Urinary bladder (tissue), 4 donors: Measurements from ENCODE around the gene IL17RD. TPM values are rescaled to one million over a fixed set of nuclear protein-coding genes. Genes with fewer than 3 reads are reported as not detected.
"Not testable (repeated sequence)": the region's sequence is repeated elsewhere in the genome, so short reads cannot be mapped to it uniquely, and the experiment has no call there.

Experiments
- DNase-seq: peaks from one replicate; pipeline ENCODE4 v3.0.0-alpha.2; 2015; ENCODE audit errors: extremely low spot score
- H3K27ac ChIP-seq: one replicate; pipeline ENCODE4 v1.5.1; 2013; ENCODE audit warnings: low read depth, mild to moderate bottlenecking, moderate library complexity
- H3K36me3 ChIP-seq: one replicate; pipeline ENCODE4 v1.6.1; 2013; ENCODE audit warnings: mild to moderate bottlenecking, moderate library complexity; ENCODE audit not compliant: insufficient read depth
- H3K4me1 ChIP-seq: one replicate; pipeline ENCODE4 v1.6.1; 2013; ENCODE audit warnings: mild to moderate bottlenecking, moderate library complexity; ENCODE audit not compliant: insufficient read depth
- H3K4me3 ChIP-seq: one replicate; pipeline ENCODE4 v1.5.1; 2013; ENCODE audit warnings: low read depth, low read length
- WGBS: extraction: QIAGEN DNeasy Blood & Tissue Kit; methylation state at CpG from one replicate; pipeline ENCODE4 v1.1.7; 2013; 5-methylcytosine and 5-hydroxymethylcytosine counted together
- polyA plus RNA-seq: library from polyadenylated mRNA; stranded (reverse); fragments of 200-250 nt; gene quantifications from one replicate; pipeline ENCODE4 v1.2.3, GENCODE V29; 2013
- total RNA-seq: library from RNA; depleted of rRNA; stranded (reverse); fragments of >200 nt; gene quantifications from one replicate; pipeline ENCODE4 v1.2.3, GENCODE V29; 2014
- donor health status: healthy with polysubstance abuse.
- donor health status: healthy.

Gene IL17RD
- total and polyA plus RNA-seq, 2 donors, result 6.3 to 33.4 TPM

GRCh38 chr3:57087361-57088092, 77.6 kb downstream of the IL17RD start:
- H3K36me3 ChIP-seq, result no peaks in the 10 kb centered on the region
- 96% methylated on average over 1 of the region's 1 CpG for WGBS
- no peak overlapping the region for H3K27ac ChIP-seq
- DNase-seq, result no peak
- no peaks in the 10 kb centered on the region for H3K4me1 ChIP-seq
- H3K4me3 ChIP-seq, result no peak overlapping the region

DNA sequence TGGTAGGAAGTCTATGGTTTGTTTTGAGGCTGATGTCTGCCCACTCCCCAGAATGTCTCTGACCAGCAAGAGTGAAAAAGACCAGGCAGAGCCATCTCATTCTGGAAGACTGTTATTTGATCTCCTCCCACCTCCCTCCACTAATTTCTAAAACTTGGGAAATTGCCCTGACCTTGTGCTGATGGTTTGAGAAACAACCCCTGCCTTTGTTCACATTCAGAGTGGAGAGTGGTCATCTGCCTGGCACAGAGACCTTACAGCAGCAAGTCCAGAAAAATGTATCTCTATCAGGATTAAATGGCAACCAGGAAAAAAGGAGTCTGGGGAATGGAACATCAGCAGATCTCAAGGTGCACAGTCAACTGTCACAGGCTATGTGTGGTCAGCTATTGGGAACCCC, 79.0 kb downstream of the IL17RD start:
- no peak overlapping the region for H3K27ac ChIP-seq
- no peak for DNase-seq
- no peaks in the 10 kb centered on the region for H3K4me1 ChIP-seq
- no peaks in the 10 kb centered on the region for H3K36me3 ChIP-seq
- no peak overlapping the region for H3K4me3 ChIP-seq

DNA sequence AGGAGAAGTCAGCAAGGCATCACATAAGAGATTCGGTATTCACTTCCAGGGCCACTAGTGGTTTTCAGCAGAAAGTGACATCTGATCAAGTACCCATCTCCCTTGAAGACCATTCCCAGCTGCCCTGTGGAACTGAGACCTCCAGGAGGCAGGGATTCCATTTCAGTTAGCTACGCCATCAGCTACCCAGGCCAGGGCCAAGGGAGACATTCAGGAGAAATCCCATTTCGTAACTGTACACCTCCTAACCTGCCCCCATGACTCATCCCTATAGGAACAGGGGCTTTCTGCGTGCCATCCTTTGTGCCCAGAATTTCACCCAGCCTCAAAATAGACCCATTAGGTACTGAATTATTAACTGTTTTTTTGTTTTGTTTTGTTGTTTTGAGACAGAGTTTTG, 79.9 kb downstream of the IL17RD start:
- no peaks in the 10 kb centered on the region for H3K36me3 ChIP-seq
- no peak for DNase-seq
- H3K4me1 ChIP-seq, result no peaks in the 10 kb centered on the region
- H3K4me3 ChIP-seq, result no peak overlapping the region
- WGBS, result 94% methylated on average over 4 of the region's 4 CpGs
- H3K27ac ChIP-seq, result no peak overlapping the region

- WGBS, result 92% methylated on average over 16 of the region's 16 CpGs
- not testable (repeated sequence) for H3K27ac ChIP-seq
These were observed 81.7 kb downstream of the IL17RD start for GRCh38 chr3:57083266-57083995.

DNA sequence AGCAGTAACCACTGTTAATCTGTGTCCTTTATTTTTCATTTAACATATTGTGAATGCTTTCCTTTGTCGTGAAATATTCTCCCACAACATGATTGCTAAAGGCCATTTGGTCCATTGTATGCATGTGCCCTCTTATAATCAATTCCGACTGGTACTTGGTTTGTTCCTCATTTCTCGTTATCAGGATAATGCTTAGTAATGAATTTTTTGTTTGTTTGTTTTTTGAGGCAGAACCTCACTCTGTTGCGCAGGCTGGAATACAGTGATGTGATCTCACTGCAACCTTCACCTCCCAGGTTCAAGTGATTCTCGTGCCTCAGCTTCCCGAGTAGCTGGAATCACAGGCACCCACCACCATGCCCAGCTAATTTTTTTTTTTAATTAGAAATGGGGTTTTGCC, 82.7 kb downstream of the IL17RD start:
- H3K4me3 ChIP-seq, result no peak overlapping the region
- H3K4me1 ChIP-seq, result no peaks in the 10 kb centered on the region
- no peak for DNase-seq
- WGBS, result 95% methylated on average over 6 of the region's 6 CpGs
- H3K36me3 ChIP-seq, result no peaks in the 10 kb centered on the region
- H3K27ac ChIP-seq, result no peak overlapping the region

More at GRCh38 chr3:57083266-57083995, 81.7 kb downstream of the IL17RD start:
- H3K4me1 ChIP-seq, H3K4me3 ChIP-seq, H3K36me3 ChIP-seq, DNase-seq: not testable (repeated sequence)

DNA sequence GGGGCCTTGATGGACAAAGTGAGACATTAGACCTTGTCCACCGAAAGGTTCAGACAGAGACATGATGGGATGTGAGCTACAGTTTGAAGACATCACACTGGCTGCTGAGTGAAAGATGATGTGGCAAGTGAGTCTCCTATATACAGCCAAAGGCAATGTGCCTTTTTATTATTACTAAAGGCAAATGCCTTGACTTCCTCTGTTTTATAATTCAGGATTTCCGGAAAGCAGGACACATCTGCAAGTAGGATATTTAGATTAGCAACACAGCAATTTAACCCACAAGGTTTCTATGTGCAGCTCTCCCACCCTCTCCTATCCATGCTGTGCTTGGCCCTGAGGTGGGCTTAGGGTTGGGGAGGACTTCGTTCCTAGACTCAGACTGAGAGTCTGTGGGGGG, 84.0 kb downstream of the IL17RD start:
- H3K4me3 ChIP-seq, result no peak overlapping the region
- 60% methylated on average over 3 of the region's 3 CpGs for WGBS

GRCh38 chr3:57080171-57080570, 85.0 kb downstream of the IL17RD start:
- Histone ChIP-seq H3K27ac (no peak overlapping the region), H3K4me3 (no peak overlapping the region), H3K36me3 (no peaks in the 10 kb centered on the region), H3K4me1 (no peaks in the 10 kb centered on the region)
- DNase-seq, result no peak
- WGBS, result 94% methylated on average over 4 of the region's 4 CpGs

More for the DNA sequence above, 84.0 kb downstream of the IL17RD start:
- Histone ChIP-seq H3K36me3 (no peaks in the 10 kb centered on the region), H3K27ac (no peak overlapping the region), H3K4me1 (no peaks in the 10 kb centered on the region)
- DNase-seq, result no peak

GRCh38 chr3:57079474-57079831, 85.7 kb downstream of the IL17RD start:
- Histone ChIP-seq H3K36me3 (no peaks in the 10 kb centered on the region), H3K4me1 (no peaks in the 10 kb centered on the region), H3K4me3 (peak overlapping the region; percentile 49), H3K27ac (no peak overlapping the region)
- DNase-seq, result no peak
- WGBS, result 4% methylated on average over 25 of the region's 25 CpGs

- no peak overlapping the region for H3K27ac ChIP-seq
- WGBS, result under 1% methylated on average over 91 of the region's 91 CpGs
- no peaks in the 10 kb centered on the region for H3K4me1 ChIP-seq
- DNase-seq, result no peak
- H3K36me3 ChIP-seq, result no peaks in the 10 kb centered on the region
- H3K4me3 ChIP-seq, result peak overlapping the region; percentile 49
These were observed 86.3 kb downstream of the IL17RD start for GRCh38 chr3:57078635-57079473.

- H3K36me3 ChIP-seq, result no peaks in the 10 kb centered on the region
- DNase-seq, result no peak
- WGBS, result 1% methylated on average over 15 of the region's 15 CpGs
- H3K27ac ChIP-seq, result no peak overlapping the region
- peak overlapping the region; percentile 49 for H3K4me3 ChIP-seq
- H3K4me1 ChIP-seq, result no peaks in the 10 kb centered on the region
These were observed 86.9 kb downstream of the IL17RD start for GRCh38 chr3:57078344-57078634.

GRCh38 chr3:57077630-57078343, 87.4 kb downstream of the IL17RD start:
- 40% methylated on average over 9 of the region's 9 CpGs for WGBS
- H3K27ac ChIP-seq, result no peak overlapping the region
- no peak for DNase-seq
- no peaks in the 10 kb centered on the region for H3K36me3 ChIP-seq
- H3K4me3 ChIP-seq, result peak overlapping the region; percentile 49
- no peaks in the 10 kb centered on the region for H3K4me1 ChIP-seq

GRCh38 chr3:57076422-57076951, 88.7 kb downstream of the IL17RD start:
- DNase-seq, result no peak
- no peak overlapping the region for H3K4me3 ChIP-seq

DNA sequence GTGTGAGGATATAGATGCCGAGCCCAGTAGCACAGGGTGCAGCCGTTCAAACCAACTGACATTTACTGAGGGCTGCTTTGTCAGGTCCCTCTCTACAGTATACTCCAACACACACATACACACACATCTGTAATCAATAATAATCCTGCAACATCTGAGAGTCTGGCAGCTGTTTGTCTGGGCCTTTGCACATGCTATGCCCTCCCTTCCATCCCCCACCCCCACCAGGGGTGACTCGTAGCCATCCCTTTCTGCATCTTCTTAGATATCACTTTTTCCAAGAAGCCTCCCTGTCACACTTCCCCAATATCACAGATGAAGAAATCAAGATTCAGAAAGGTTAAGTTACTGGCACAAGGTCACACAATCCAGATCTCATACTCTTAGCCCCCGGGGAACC, 91.0 kb downstream of the IL17RD start:
- WGBS, result 89% methylated on average over 4 of the region's 4 CpGs
- Histone ChIP-seq H3K4me1 (no peaks in the 10 kb centered on the region), H3K27ac (no peak overlapping the region), H3K36me3 (no peaks in the 10 kb centered on the region), H3K4me3 (no peak overlapping the region)
- DNase-seq, result no peak

More at GRCh38 chr3:57076422-57076951, 88.7 kb downstream of the IL17RD start:
- H3K36me3 ChIP-seq, result no peaks in the 10 kb centered on the region
- no peaks in the 10 kb centered on the region for H3K4me1 ChIP-seq
- WGBS, result 95% methylated on average over 3 of the region's 3 CpGs
- no peak overlapping the region for H3K27ac ChIP-seq
